Activated CD4-positive, alpha-beta memory T cell treated with anti-CD3 and anti-CD28 coated beads, Interleukin-2, amount 10 ng/mL, durations not matched to agents 7 days and 5 days (primary cell): ENCODE results near the gene SLIT1. TPM values are rescaled to one million over a fixed set of nuclear protein-coding genes. Genes with fewer than 3 reads are reported as not detected.
A peak's percentile ranks its signal among the peaks of the same experiment; 100 is the strongest.

Experiments used
- CTCF ChIA-PET: fragments of 350-600 bp; sonication (Branson Sonifier 250); formaldehyde crosslinking; loops from one replicate; lab custom pipeline; 2021; ENCODE audit warnings: antibody characterized with exemption, inconsistent platforms; lab: Charles Lee
- POLR2A ChIA-PET: fragments of 350-600 bp; sonication (Branson Sonifier 250); formaldehyde crosslinking; loops from one replicate; lab custom pipeline; 2021; ENCODE audit warnings: antibody characterized with exemption; lab: Charles Lee
- DNase-seq: peaks from one replicate; pipeline ENCODE4 v3.0.0-alpha.2; 2020
- H3K27ac Mint-ChIP-seq: one replicate; pipeline ENCODE4 v1.8.0; 2021; ENCODE audit warnings: mild to moderate bottlenecking, mixed read lengths
- H3K27me3 Mint-ChIP-seq: one replicate; pipeline ENCODE4 v1.8.0; 2021; ENCODE audit warnings: mixed read lengths
- H3K36me3 Mint-ChIP-seq: one replicate; pipeline ENCODE4 v1.8.0; 2021; ENCODE audit warnings: low read depth, mixed read lengths
- H3K4me1 Mint-ChIP-seq: one replicate; pipeline ENCODE4 v1.8.0; 2021; ENCODE audit warnings: mixed read lengths
- H3K4me3 Mint-ChIP-seq: one replicate; pipeline ENCODE4 v1.8.0; 2021; ENCODE audit warnings: mild to moderate bottlenecking, mixed read lengths
- H3K9me3 Mint-ChIP-seq: one replicate; pipeline ENCODE4 v1.8.0; 2021; ENCODE audit warnings: mixed read lengths
- total RNA-seq, 2 experiments: library from RNA; stranded (reverse); gene quantifications; one replicate each; pipeline ENCODE4 v1.2.3, GENCODE V29; 2021

The SLIT1 gene
- total RNA-seq, 2 experiments from 2014 or later, result 0.30 to 0.35 TPM

- DNase-seq, result no peak
- Mint-ChIP-seq H3K27ac (peak overlapping the region; percentile 65), H3K4me1 (peaks cover 36% of the 10 kb centered on the region), H3K4me3 (no peak overlapping the region), H3K9me3 (no peaks in the 10 kb centered on the region), H3K36me3 (peaks cover 21% of the 10 kb centered on the region), H3K27me3 (no peaks in the 10 kb centered on the region)
- ChIA-PET CTCF (interaction anchor here (0.5 to 2.9 kb wide), 6 partner anchors 9 to 180 kb away, joined by 3 to 15 read pairs (median 6); no protein-coding TSS in a partner anchor), POLR2A (no interaction called here)
Measured at GRCh38 chr10:97217299-97217698, 31.5 kb upstream of the SLIT1 start.

GRCh38 chr10:97215619-97216260, 30.0 kb upstream of the SLIT1 start:
- Mint-ChIP-seq H3K9me3 (no peaks in the 10 kb centered on the region), H3K27me3 (no peaks in the 10 kb centered on the region), H3K4me3 (no peak overlapping the region), H3K36me3 (peaks cover 19% of the 10 kb centered on the region), H3K4me1 (peaks cover 34% of the 10 kb centered on the region), H3K27ac (no peak overlapping the region)
- DNase-seq, result no peak
- ChIA-PET POLR2A (no interaction called here), CTCF (interaction anchor here (2.9 kb wide), 1 partner anchor 143 kb away, joined by 15 read pairs; no protein-coding TSS in a partner anchor)

- POLR2A ChIA-PET, result no interaction called here
- no peaks in the 10 kb centered on the region for H3K27me3 Mint-ChIP-seq
- H3K4me3 Mint-ChIP-seq, result no peak overlapping the region
- no peaks in the 10 kb centered on the region for H3K9me3 Mint-ChIP-seq
- peaks cover 2% of the 10 kb centered on the region for H3K36me3 Mint-ChIP-seq
- CTCF ChIA-PET, result interaction anchor here (0.6 to 8.7 kb wide), 5 partner anchors 15 to 176 kb away, joined by 3 to 152 read pairs (median 4); no protein-coding TSS in a partner anchor
- no peak overlapping the region for H3K27ac Mint-ChIP-seq
- DNase-seq, result no peak
- peaks cover 18% of the 10 kb centered on the region for H3K4me1 Mint-ChIP-seq
Measured at GRCh38 chr10:97213431-97213830, 27.7 kb upstream of the SLIT1 start.

GRCh38 chr10:97211229-97211628, 25.5 kb upstream of the SLIT1 start:
- ChIA-PET POLR2A (interaction anchor here (1.1 to 1.6 kb wide), 3 partner anchors 9 to 138 kb away, joined by 3 to 6 read pairs (median 5); no protein-coding TSS in a partner anchor), CTCF (interaction anchor here (1.0 to 9.3 kb wide), 19 partner anchors 10 to 267 kb away, joined by 3 to 152 read pairs (median 8); no protein-coding TSS in a partner anchor)
- Mint-ChIP-seq H3K27me3 (no peaks in the 10 kb centered on the region), H3K36me3 (no peaks in the 10 kb centered on the region), H3K4me3 (no peak overlapping the region), H3K9me3 (no peaks in the 10 kb centered on the region), H3K4me1 (no peaks in the 10 kb centered on the region), H3K27ac (no peak overlapping the region)
- no peak for DNase-seq

- Mint-ChIP-seq H3K4me1 (no peaks in the 10 kb centered on the region), H3K4me3 (no peak overlapping the region), H3K27me3 (no peaks in the 10 kb centered on the region), H3K36me3 (no peaks in the 10 kb centered on the region), H3K27ac (no peak overlapping the region), H3K9me3 (no peaks in the 10 kb centered on the region)
- peak; percentile 72 for DNase-seq
- ChIA-PET POLR2A (interaction anchor here (1.1 to 1.6 kb wide), 3 partner anchors 10 to 138 kb away, joined by 3 to 6 read pairs (median 5); no protein-coding TSS in a partner anchor), CTCF (interaction anchor here (0.6 to 9.3 kb wide), 40 partner anchors 10 to 569 kb away, joined by 3 to 152 read pairs (median 5); no protein-coding TSS in a partner anchor)
Measured at GRCh38 chr10:97210543-97210960, 24.8 kb upstream of the SLIT1 start.

GRCh38 chr10:97207756-97208346, 22.1 kb upstream of the SLIT1 start:
- no peak for DNase-seq
- Mint-ChIP-seq H3K9me3 (no peaks in the 10 kb centered on the region), H3K27ac (no peak overlapping the region), H3K4me3 (no peak overlapping the region), H3K36me3 (no peaks in the 10 kb centered on the region), H3K27me3 (no peaks in the 10 kb centered on the region), H3K4me1 (no peaks in the 10 kb centered on the region)
- CTCF ChIA-PET, result interaction anchor here (0.7 to 9.3 kb wide), 6 partner anchors 11 to 171 kb away, joined by 3 to 152 read pairs (median 30); no protein-coding TSS in a partner anchor
- POLR2A ChIA-PET, result no interaction called here

GRCh38 chr10:97207131-97207530, 21.4 kb upstream of the SLIT1 start:
- Mint-ChIP-seq H3K9me3 (no peaks in the 10 kb centered on the region), H3K4me1 (no peaks in the 10 kb centered on the region), H3K27me3 (no peaks in the 10 kb centered on the region), H3K4me3 (no peak overlapping the region), H3K36me3 (no peaks in the 10 kb centered on the region), H3K27ac (no peak overlapping the region)
- no peak for DNase-seq
- CTCF ChIA-PET, result interaction anchor here (1.3 to 9.3 kb wide), 3 partner anchors 10 to 133 kb away, joined by 4 to 152 read pairs (median 111); no protein-coding TSS in a partner anchor
- POLR2A ChIA-PET, result no interaction called here

GRCh38 chr10:97204826-97205679, 19.3 kb upstream of the SLIT1 start:
- Mint-ChIP-seq H3K36me3 (no peaks in the 10 kb centered on the region), H3K4me1 (peaks cover 6% of the 10 kb centered on the region), H3K27ac (no peak overlapping the region), H3K27me3 (peaks cover 3% of the 10 kb centered on the region), H3K4me3 (no peak overlapping the region), H3K9me3 (no peaks in the 10 kb centered on the region)
- ChIA-PET CTCF (interaction anchor here (1.1 to 9.3 kb wide), 3 partner anchors 8 to 132 kb away, joined by 4 to 111 read pairs (median 5); no protein-coding TSS in a partner anchor), POLR2A (interaction anchor here (0.8 kb wide), 1 partner anchor 14 kb away, joined by 3 read pairs; no protein-coding TSS in a partner anchor)
- DNase-seq, result no peak

- CTCF ChIA-PET, result interaction anchor here (1.1 kb wide), 1 partner anchor 9 kb away, joined by 3 read pairs; no protein-coding TSS in a partner anchor
- peaks cover 8% of the 10 kb centered on the region for H3K4me1 Mint-ChIP-seq
- POLR2A ChIA-PET, result no interaction called here
- DNase-seq, result no peak
- no peak overlapping the region for H3K4me3 Mint-ChIP-seq
- no peaks in the 10 kb centered on the region for H3K9me3 Mint-ChIP-seq
- H3K36me3 Mint-ChIP-seq, result no peaks in the 10 kb centered on the region
- H3K27ac Mint-ChIP-seq, result no peak overlapping the region
- H3K27me3 Mint-ChIP-seq, result peaks cover 14% of the 10 kb centered on the region
Measured at GRCh38 chr10:97203220-97203619, 17.5 kb upstream of the SLIT1 start.

GRCh38 chr10:97200616-97201015, 14.9 kb upstream of the SLIT1 start:
- no peak for DNase-seq
- H3K27me3 Mint-ChIP-seq, result peaks cover 26% of the 10 kb centered on the region
- H3K4me1 Mint-ChIP-seq, result peaks cover 18% of the 10 kb centered on the region
- CTCF ChIA-PET, result interaction anchor here (0.8 to 9.2 kb wide), 5 partner anchors 8 to 127 kb away, joined by 3 to 111 read pairs (median 5); no protein-coding TSS in a partner anchor
- H3K9me3 Mint-ChIP-seq, result no peaks in the 10 kb centered on the region
- POLR2A ChIA-PET, result no interaction called here
- H3K36me3 Mint-ChIP-seq, result no peaks in the 10 kb centered on the region
- H3K27ac Mint-ChIP-seq, result no peak overlapping the region
- no peak overlapping the region for H3K4me3 Mint-ChIP-seq

GRCh38 chr10:97199152-97199551, 13.4 kb upstream of the SLIT1 start:
- ChIA-PET POLR2A (no interaction called here), CTCF (interaction anchor here (9.2 kb wide), 1 partner anchor 9 kb away, joined by 111 read pairs; no protein-coding TSS in a partner anchor)
- Mint-ChIP-seq H3K27ac (no peak overlapping the region), H3K36me3 (no peaks in the 10 kb centered on the region), H3K4me3 (no peak overlapping the region), H3K27me3 (peaks cover 33% of the 10 kb centered on the region), H3K4me1 (peaks cover 19% of the 10 kb centered on the region), H3K9me3 (no peaks in the 10 kb centered on the region)
- DNase-seq, result no peak

GRCh38 chr10:97197030-97197500, 11.3 kb upstream of the SLIT1 start:
- Mint-ChIP-seq H3K9me3 (no peaks in the 10 kb centered on the region), H3K36me3 (no peaks in the 10 kb centered on the region), H3K4me1 (peaks cover 19% of the 10 kb centered on the region), H3K4me3 (no peak overlapping the region), H3K27ac (no peak overlapping the region), H3K27me3 (peaks cover 44% of the 10 kb centered on the region)
- ChIA-PET CTCF (interaction anchor here (0.6 to 9.2 kb wide), 19 partner anchors 9 to 740 kb away, joined by 3 to 111 read pairs (median 4); no protein-coding TSS in a partner anchor), POLR2A (no interaction called here)
- DNase-seq, result no peak
